Forelimb muscle (tissue), 1 donor: ENCODE results near the gene DOCK6. TPM values are rescaled to one million over a fixed set of nuclear protein-coding genes. Genes with fewer than 3 reads are reported as not detected.
"Not testable (repeated sequence)": the region's sequence is repeated elsewhere in the genome, so short reads cannot be mapped to it uniquely, and the experiment has no call there.

Experiments used
- DNase-seq: peaks from one replicate; pipeline ENCODE4 v3.0.0-alpha.2; 2013; ENCODE audit warnings: low read depth
- polyA plus RNA-seq: library from polyadenylated mRNA; unstranded; fragments of 120-200 nt; gene quantifications from one replicate; pipeline ENCODE4 v1.2.1, GENCODE V29; 2013; ENCODE audit not compliant: insufficient read length

DOCK6 gene
- polyA plus RNA-seq, 1 donor = 34.5 TPM

- DNase-seq = no peak
Observed at GRCh38 chr19:11174336-11174735, 88.0 kb downstream of the DOCK6 start.

GRCh38 chr19:11173516-11174155 is 88.7 kb downstream of the DOCK6 start:
- no peak for DNase-seq

DNA sequence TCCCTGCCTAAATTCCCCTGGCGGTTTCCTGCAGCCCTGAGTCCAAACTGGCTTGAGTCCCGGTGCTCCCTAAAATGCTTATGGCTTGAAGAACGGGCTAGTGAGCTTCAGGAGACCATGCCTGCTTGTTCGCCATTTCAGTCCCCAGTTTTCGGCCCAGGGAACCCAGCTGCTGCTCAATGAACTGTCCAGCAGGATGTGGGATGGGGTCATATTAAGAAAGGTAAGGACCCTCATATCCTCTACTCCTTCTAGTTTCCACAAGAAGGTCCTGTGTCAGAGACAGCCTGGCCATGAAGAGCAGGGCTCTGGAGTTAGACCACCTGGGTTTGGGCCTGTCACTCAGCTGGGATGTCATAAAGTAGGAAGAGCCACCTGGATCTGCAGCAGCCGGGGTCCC is 89.7 kb downstream of the DOCK6 start:
- no peak for DNase-seq

GRCh38 chr19:11171144-11171543 is 91.2 kb downstream of the DOCK6 start:
- DNase-seq = no peak

DNA sequence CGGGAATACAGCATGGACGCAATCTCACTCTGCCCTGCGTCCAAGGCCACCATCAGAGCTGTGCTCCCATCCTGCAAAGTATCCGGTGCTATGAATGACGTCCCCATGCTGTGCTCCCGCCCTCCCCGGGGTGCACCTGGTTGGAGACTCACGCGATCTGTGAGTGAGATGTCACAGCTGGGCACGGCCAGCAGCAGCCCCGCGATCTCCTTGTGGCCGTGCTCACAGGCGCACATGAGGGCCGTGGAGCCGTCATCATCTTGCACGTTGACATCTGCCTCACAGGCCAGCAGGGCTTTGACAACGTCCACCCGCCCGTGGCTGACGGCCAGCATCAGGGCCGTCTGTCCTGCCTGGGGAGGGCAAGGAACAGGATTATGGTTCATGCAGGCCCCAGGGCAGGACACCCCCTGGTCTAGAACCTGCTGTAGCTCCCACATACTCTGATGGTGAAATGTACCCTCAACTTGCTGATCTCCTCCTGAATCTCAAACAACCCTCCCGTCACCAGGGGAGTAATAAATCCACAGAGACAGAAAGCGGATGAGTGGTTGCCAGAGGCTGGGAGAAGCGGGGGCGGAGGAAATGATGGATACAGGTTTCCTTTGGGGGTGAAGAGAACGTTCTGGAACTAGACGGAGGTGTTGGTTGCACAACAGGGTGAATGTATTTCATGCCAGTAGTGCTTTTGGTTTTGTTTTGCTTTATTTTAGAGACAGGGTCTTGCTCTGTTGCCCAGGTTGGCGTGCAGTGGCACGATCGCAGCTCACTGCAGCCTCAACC is 92.2 kb downstream of the DOCK6 start:
- no peak for DNase-seq

DNA sequence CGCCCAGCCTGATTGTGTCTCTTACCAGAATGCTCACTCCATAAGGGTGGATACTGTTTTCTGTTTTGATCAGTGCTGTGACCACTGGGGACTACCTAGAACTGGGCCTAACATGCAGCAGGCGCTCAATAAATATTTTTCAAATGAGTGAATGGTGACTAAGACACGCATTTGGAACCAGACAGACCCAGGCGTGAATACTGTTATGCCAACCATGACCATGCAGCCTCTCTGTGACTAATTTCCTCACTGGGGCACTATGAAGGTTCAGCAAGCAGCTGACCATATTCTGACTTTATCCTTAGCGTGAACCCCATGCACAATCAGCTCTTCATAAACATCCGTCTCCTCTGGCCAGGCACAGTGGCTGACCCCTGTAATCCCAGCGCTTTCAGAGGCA is 93.8 kb downstream of the DOCK6 start:
- no peak for DNase-seq

GRCh38 chr19:11166281-11167142 is 95.8 kb downstream of the DOCK6 start:
- no peak for DNase-seq

GRCh38 chr19:11165486-11166030 is 96.8 kb downstream of the DOCK6 start:
- no peak for DNase-seq

DNA sequence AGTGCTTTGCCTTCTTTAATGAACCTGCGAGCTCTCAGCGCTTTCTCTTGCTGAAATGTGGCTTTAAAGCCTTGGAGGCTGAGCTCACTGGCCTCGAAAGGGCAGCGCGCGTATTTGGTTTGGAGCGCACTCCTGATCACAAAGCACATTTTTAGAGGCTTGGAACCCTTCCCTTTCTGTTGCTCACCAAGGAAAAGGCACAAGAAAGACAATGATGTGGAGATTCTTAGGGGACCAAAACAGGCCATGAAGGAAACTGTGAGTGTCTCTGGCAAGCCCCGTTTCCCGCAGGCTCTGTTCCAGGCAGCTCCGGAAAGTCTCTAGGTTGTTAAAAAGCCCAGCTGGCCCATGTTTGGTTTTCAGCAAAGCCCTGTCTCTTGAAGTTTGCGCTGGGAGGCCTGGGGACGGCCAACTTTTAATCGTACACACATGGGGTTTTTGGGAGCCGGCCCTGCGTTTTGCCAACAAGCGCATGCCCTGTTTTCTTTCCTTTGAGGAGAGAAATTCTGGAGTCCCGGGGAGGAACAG is 97.4 kb downstream of the DOCK6 start:
- peak; percentile 72 for DNase-seq

DNA sequence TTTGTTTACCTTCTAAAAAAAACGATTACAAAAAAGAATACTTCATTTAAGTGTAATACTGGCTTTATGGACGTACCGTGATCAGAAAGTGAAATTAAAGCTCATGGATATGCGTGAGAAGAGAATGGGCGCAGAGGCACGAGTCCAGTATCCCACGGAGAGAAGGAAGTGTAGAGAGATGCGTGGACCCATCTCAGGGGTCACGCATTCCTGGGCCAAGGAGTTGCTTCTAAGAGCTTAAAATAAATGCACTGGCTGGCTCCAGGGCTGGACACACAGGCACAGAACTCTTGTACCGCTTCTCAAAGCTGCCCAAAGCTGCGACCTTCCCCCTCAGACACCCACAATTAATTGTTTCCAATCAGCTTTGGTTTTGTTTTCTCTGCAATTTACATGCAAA is 98.0 kb downstream of the DOCK6 start:
- DNase-seq = no peak

GRCh38 chr19:11160440-11160768 is 101.9 kb downstream of the DOCK6 start:
- not testable (repeated sequence) for DNase-seq

- DNase-seq = no peak
Observed at GRCh38 chr19:11159598-11160439, 102.5 kb downstream of the DOCK6 start.

DNA sequence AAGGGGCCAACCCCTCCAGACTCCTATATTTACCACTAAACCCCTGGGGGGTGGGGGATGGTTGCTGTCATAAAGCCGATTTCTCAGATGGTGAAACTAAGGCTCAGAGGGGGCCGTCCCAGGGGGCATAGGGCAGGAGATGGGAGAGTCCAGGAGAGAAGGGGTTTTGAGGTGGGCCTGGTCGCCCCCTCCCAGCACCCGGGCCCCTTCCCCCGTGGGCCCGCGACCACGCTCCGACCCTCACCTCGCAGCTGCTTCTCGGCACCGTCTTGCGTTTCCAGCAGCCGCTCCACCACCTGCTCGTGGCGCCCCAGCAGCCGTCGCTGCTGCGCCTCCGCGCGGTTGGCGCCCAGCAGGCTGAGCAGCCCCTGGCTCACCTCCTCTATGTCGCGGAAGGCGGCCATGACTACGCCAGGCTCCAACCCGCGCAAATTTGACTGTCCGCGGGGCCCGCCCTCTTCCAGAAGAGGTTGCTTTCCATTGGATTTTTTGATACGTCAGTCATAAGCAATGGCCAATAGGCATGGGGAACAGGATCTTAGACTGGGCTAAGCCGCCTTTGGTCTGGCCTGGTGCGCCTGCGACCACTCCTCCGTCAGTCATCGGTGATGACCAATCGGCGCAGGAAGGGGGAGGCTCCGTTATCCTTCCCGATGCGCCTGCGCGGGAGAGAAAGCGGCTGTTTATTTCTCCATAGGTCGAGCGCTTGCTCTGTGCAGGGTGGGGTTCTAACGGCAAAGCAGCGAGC is 106.8 kb downstream of the DOCK6 start, which contains the start of gene SPC24:
TSS of gene SPC24 (minus strand) at position 410 of the 748 bp plus-strand sequence. CDS start at position 404, 6 bp downstream.
- DNase-seq = peak; percentile 97

DNA sequence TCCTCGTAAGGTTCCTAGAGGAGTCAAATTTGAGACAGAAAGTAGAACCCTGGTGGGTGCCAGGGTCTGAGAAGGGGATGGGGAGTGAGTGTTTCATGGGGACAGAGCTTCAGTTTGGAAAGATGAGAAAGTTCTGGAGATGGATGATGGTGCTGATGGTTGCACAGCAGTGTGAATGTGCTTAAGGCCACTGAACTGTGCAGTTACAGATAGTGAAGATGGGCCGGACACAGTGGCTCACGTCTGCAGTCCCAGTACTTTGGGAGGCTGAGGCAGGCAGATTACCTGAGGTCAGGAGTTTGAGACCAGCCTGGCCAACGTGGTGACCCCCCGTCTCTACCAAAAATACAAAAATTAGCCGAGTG is 107.7 kb downstream of the DOCK6 start:
- DNase-seq = no peak

- no peak for DNase-seq
Observed at GRCh38 chr19:11152318-11153062, 109.8 kb downstream of the DOCK6 start.

GRCh38 chr19:11151181-11151580 is 111.1 kb downstream of the DOCK6 start:
- peak; percentile 60 for DNase-seq
